AG04449 (cell line): ENCODE results near the gene TRDN.

ENCODE experiments used
- CTCF ChIA-PET: fragments of 350-600 bp; formaldehyde crosslinking; extraction: SDS; loops from one replicate; lab custom pipeline; 2021; ENCODE audit warnings: antibody characterized with exemption; lab: Yijun Ruan, JAX
- POLR2A ChIA-PET: fragments of 400-600, 350-600 bp; formaldehyde crosslinking; extraction: SDS; loops from one replicate; lab custom pipeline; 2020; ENCODE audit warnings: antibody characterized with exemption, inconsistent platforms; lab: Yijun Ruan, JAX
- DNase-seq: peaks from one replicate; pipeline ENCODE4 v3.0.0-alpha.2; 2010; ENCODE audit warnings: low read depth, low spot score
- H3K4me3 ChIP-seq: 2 replicates; pipeline ENCODE4 v1.5.1; 2011; ENCODE audit warnings: low read depth, mild to moderate bottlenecking, control low read depth, low read length
- TF ChIP-seq, protein P1 (sequence below): IDR thresholded peaks from one replicate; pipeline ENCODE4 v1.5.1; 2011; ENCODE audit warnings: mild to moderate bottlenecking, moderate library complexity, low read length, control low read depth, inconsistent platforms; ENCODE audit not compliant: insufficient read depth; ENCODE audit errors: missing control alignments

TRDN gene, protein sequence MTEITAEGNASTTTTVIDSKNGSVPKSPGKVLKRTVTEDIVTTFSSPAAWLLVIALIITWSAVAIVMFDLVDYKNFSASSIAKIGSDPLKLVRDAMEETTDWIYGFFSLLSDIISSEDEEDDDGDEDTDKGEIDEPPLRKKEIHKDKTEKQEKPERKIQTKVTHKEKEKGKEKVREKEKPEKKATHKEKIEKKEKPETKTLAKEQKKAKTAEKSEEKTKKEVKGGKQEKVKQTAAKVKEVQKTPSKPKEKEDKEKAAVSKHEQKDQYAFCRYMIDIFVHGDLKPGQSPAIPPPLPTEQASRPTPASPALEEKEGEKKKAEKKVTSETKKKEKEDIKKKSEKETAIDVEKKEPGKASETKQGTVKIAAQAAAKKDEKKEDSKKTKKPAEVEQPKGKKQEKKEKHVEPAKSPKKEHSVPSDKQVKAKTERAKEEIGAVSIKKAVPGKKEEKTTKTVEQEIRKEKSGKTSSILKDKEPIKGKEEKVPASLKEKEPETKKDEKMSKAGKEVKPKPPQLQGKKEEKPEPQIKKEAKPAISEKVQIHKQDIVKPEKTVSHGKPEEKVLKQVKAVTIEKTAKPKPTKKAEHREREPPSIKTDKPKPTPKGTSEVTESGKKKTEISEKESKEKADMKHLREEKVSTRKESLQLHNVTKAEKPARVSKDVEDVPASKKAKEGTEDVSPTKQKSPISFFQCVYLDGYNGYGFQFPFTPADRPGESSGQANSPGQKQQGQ

DNA sequence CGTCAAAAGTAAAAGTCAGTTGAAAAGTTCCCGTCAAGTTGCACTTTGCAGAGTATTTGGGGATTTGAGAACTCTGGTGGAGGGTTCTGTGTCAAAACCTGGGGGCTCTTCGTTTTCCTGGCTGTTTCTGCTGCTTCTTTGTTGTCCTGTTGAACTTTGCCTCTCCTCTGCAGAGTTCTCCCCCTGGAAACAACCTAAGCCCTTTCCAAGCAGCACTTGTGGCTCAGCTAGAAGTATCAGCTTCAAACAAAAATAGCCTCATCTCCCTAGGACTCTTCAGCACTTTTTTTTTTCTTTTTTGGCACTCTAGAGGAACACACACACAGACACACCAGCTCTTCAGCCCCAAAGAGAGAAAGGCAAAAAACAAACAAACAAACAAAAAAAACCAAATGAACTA is at the start of gene TRDN:
TSS of gene TRDN (minus strand) at position 169 of the 400 bp plus-strand sequence. CDS start 175 bp downstream, outside the sequence.
- CTCF ChIA-PET, result no interaction called here
- POLR2A ChIA-PET, result no interaction called here
- no peak for DNase-seq
- no peak within 1 kb of the TSS for H3K4me3 ChIP-seq
- TF ChIP-seq, protein P1, sequence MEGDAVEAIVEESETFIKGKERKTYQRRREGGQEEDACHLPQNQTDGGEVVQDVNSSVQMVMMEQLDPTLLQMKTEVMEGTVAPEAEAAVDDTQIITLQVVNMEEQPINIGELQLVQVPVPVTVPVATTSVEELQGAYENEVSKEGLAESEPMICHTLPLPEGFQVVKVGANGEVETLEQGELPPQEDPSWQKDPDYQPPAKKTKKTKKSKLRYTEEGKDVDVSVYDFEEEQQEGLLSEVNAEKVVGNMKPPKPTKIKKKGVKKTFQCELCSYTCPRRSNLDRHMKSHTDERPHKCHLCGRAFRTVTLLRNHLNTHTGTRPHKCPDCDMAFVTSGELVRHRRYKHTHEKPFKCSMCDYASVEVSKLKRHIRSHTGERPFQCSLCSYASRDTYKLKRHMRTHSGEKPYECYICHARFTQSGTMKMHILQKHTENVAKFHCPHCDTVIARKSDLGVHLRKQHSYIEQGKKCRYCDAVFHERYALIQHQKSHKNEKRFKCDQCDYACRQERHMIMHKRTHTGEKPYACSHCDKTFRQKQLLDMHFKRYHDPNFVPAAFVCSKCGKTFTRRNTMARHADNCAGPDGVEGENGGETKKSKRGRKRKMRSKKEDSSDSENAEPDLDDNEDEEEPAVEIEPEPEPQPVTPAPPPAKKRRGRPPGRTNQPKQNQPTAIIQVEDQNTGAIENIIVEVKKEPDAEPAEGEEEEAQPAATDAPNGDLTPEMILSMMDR, result no peak

- TF ChIP-seq, protein P1, result no peak
- no peak overlapping the region for H3K4me3 ChIP-seq
- ChIA-PET CTCF (no interaction called here), POLR2A (no interaction called here)
- no peak for DNase-seq
These were observed 45.3 kb upstream of the TRDN start for GRCh38 chr6:123681957-123682462.

- POLR2A ChIA-PET, result no interaction called here
These were observed 41.1 kb upstream of the TRDN start for GRCh38 chr6:123677897-123678296.

GRCh38 chr6:123676793-123677192 is 40.0 kb upstream of the TRDN start:
- CTCF ChIA-PET, result no interaction called here
- no peak overlapping the region for H3K4me3 ChIP-seq
- TF ChIP-seq, protein P1, result no peak
- POLR2A ChIA-PET, result no interaction called here
- no peak for DNase-seq

More at GRCh38 chr6:123677897-123678296, 41.1 kb upstream of the TRDN start:
- TF ChIP-seq, protein P1, result no peak
- no peak for DNase-seq
- no peak overlapping the region for H3K4me3 ChIP-seq
- CTCF ChIA-PET, result no interaction called here

DNA sequence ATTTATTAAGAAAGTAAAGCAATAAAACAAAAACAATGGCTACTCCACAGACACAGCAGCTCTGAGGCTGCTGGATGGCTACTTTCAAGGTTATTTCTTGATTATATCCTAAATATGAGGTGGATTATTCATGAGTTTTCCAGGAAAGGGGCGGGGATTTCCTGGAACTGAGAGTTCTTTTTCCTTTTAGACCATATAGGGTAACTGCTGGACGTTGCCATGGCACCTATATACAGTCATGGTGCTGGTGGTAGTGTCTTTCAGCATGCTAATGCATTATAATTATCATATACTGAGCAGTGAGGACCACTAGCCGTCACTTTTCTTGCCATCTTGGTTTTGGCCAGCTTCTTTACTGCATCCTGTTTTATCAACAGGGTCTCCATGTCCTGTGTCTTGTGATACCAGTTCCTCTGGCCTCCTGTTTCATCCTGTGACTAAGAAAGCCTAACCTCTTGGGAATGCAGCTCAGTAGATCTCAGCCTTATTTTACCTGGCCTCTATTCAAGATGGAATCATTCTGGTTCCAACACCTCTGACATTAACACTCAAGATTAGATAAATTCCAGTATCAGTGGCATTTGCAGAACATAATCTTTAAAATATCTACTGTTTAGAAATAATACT is 32.3 kb upstream of the TRDN start:
- ChIA-PET POLR2A (no interaction called here), CTCF (no interaction called here)
- TF ChIP-seq, protein P1, result no peak
- DNase-seq, result no peak
- no peak overlapping the region for H3K4me3 ChIP-seq
